ENCODE results near the gene OLFM4. TPM values are rescaled to one million over a fixed set of nuclear protein-coding genes. Genes with fewer than 3 reads are reported as not detected.

The OLFM4 gene
- total and polyA plus RNA-seq, 10 of the 15 experiments (the other 5 are each of a cell fraction or from before 2014, with no cell fraction given) = 0.03 to 0.27 (median 0.11) TPM; not detected in 6

DNA sequence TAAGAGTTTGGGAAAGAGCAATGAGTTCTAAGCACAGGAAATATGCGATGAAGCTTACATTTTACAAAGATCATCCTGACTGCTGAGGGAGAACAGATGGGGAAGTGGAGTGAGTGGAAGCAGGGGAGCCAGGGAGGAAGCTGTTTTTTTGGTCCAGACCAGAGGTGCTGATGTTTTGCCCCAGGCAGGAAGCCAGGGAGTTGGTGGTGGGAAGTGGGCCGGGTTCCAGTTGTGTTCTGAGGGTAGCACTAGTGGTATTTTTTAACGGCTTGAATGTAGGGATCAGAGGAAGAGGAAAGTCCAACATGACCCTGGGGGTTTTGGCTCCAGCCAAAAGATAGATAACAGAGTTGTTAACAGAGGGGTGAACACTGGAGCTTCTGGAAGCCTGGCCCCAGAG is 20.7 kb upstream of the OLFM4 start (continued):
- TF ChIP-seq, protein P1, sequence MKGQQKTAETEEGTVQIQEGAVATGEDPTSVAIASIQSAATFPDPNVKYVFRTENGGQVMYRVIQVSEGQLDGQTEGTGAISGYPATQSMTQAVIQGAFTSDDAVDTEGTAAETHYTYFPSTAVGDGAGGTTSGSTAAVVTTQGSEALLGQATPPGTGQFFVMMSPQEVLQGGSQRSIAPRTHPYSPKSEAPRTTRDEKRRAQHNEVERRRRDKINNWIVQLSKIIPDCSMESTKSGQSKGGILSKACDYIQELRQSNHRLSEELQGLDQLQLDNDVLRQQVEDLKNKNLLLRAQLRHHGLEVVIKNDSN (IDR thresholded peaks at IDR 0.05; ENCODE audit: borderline replicate concordance, extremely low read length, insufficient read depth, low read depth, low read length) = no peak
- TF ChIP-seq, protein P2, sequence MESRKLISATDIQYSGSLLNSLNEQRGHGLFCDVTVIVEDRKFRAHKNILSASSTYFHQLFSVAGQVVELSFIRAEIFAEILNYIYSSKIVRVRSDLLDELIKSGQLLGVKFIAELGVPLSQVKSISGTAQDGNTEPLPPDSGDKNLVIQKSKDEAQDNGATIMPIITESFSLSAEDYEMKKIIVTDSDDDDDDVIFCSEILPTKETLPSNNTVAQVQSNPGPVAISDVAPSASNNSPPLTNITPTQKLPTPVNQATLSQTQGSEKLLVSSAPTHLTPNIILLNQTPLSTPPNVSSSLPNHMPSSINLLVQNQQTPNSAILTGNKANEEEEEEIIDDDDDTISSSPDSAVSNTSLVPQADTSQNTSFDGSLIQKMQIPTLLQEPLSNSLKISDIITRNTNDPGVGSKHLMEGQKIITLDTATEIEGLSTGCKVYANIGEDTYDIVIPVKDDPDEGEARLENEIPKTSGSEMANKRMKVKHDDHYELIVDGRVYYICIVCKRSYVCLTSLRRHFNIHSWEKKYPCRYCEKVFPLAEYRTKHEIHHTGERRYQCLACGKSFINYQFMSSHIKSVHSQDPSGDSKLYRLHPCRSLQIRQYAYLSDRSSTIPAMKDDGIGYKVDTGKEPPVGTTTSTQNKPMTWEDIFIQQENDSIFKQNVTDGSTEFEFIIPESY (IDR thresholded peaks at IDR 0.05) = no peak
- TF ChIP-seq JUNB (IDR thresholded peaks at IDR 0.05) (no peak), TCF12 (IDR thresholded peaks at IDR 0.05; ENCODE audit: low read depth, low read length) (no peak), EP300 (IDR thresholded peaks at IDR 0.05; ENCODE audit: borderline replicate concordance in 1 of 2, control insufficient read depth in 1 of 2, low read depth in 2 of 2, low read length in 2 of 2) (no peak)

DNA sequence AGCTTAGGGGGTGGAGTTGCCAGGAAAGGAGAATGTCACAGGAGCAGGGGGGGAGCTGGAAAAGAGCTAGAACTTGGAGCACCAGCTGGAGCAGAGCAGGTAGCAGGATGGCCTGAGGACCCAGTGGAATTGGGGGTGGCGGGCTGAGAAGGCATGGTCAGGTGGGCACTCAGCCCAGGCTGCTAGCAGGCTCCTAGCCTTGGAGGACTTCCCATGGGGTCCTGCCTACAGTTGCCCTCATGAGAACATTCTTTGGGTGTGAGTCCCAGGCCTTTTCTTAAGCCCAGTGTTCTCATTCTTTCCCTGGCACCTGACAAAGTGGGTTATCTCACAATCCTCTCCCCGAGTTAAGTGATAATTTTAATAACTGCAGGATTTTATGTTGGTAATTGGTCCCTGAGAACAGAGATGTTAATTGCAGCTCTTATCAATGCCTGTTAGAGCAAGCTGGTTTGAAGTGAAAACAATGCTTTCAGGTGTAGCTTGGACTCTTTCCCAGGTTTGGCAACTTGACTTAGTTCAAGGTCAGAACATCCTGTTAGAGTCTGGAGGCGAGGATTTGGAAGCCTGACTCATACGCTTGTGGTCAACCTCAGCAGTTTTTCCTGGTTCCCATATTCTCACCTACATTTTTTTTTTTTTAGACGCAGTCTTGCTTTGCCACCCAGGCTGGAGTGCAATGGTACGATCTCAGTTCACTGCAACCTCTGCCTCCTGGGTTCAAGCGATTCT is 18.1 kb upstream of the OLFM4 start:
- H3K27me3 ChIP-seq (replicated peaks in 1 of 2; ENCODE audit: control insufficient read depth in 2 of 2, insufficient read depth in 2 of 2, low read length in 1 of 2) = no peaks in the 10 kb centered on the region
- ChIA-PET RAD21 (ENCODE audit: unreplicated experiment) (no interaction called here), POLR2A (interaction anchor here (0.5 kb wide), 1 partner anchor 210 kb away, joined by 4 read pairs; no protein-coding TSS in a partner anchor), SMC1A (ENCODE audit: uncharacterized antibody, unreplicated experiment) (no interaction called here), CTCF (interaction anchor here (0.6 to 1.5 kb wide), 2 partner anchors 42 to 1264 kb away, joined by 5 read pairs; no protein-coding TSS in a partner anchor)
- WGBS (ENCODE audit: insufficient coverage, insufficient replicate concordance, low lambda C conversion rate, missing lambda C conversion rate) = 15% methylated on average over 6 of the region's 7 CpGs
- no peak overlapping the region for H3K9ac ChIP-seq (ENCODE audit: control insufficient read depth, insufficient read depth, low read length)
- H3K9me3 ChIP-seq (replicated peaks; ENCODE audit: control insufficient read depth, insufficient read depth, low read length) = no peaks in the 10 kb centered on the region
- H3K36me3 ChIP-seq (ENCODE audit: control insufficient read depth in 2 of 2, insufficient read depth in 2 of 2, low read length in 1 of 2) = no peaks in the 10 kb centered on the region
- no peaks in the 10 kb centered on the region for H4K20me1 ChIP-seq (ENCODE audit: control insufficient read depth, insufficient read depth)
- no peaks in the 10 kb centered on the region for H3K4me1 ChIP-seq (ENCODE audit: control insufficient read depth, insufficient read depth, low read length)
- in situ Hi-C loops (cut with MboI) (no loop called here), intact Hi-C loops (cut with micrococcal nuclease; ENCODE audit: unreplicated experiment) (no loop called here)
- no peak overlapping the region for H3K4me3 ChIP-seq
- no peaks in the 10 kb centered on the region for H3K79me2 ChIP-seq (ENCODE audit: control insufficient read depth, insufficient read depth, low read length)
- BruUV-seq (replicated peaks) = no TSS peak
- FAIRE-seq (no peak), ATAC-seq (no peak), DNase-seq (ENCODE audit: low read depth, low spot score) (no peak)
- H2AFZ ChIP-seq (ENCODE audit: control insufficient read depth, low read depth, low read length) = no peak overlapping the region
- no peak overlapping the region for H3K27ac ChIP-seq (ENCODE audit: control insufficient read depth, insufficient read depth)
- H3K4me2 ChIP-seq (ENCODE audit: control insufficient read depth, insufficient read depth) = no peak overlapping the region
- TF ChIP-seq, protein P3, sequence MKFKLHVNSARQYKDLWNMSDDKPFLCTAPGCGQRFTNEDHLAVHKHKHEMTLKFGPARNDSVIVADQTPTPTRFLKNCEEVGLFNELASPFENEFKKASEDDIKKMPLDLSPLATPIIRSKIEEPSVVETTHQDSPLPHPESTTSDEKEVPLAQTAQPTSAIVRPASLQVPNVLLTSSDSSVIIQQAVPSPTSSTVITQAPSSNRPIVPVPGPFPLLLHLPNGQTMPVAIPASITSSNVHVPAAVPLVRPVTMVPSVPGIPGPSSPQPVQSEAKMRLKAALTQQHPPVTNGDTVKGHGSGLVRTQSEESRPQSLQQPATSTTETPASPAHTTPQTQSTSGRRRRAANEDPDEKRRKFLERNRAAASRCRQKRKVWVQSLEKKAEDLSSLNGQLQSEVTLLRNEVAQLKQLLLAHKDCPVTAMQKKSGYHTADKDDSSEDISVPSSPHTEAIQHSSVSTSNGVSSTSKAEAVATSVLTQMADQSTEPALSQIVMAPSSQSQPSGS (IDR thresholded peaks at IDR 0.05; ENCODE audit: low read length) = no peak
- TF ChIP-seq HCFC1 (IDR thresholded peaks at IDR 0.05; ENCODE audit: low read length) (no peak), BRCA1 (IDR thresholded peaks at IDR 0.05; ENCODE audit: low read depth, low read length) (no peak), MTA2 (IDR thresholded peaks at IDR 0.05; ENCODE audit: low read depth) (no peak), RCOR1 (conservative IDR thresholded peaks at IDR 0.05; ENCODE audit: low read depth, low read length) (no peak), SMARCA5 (IDR thresholded peaks at IDR 0.05) (no peak)
- TF ChIP-seq, protein P4, sequence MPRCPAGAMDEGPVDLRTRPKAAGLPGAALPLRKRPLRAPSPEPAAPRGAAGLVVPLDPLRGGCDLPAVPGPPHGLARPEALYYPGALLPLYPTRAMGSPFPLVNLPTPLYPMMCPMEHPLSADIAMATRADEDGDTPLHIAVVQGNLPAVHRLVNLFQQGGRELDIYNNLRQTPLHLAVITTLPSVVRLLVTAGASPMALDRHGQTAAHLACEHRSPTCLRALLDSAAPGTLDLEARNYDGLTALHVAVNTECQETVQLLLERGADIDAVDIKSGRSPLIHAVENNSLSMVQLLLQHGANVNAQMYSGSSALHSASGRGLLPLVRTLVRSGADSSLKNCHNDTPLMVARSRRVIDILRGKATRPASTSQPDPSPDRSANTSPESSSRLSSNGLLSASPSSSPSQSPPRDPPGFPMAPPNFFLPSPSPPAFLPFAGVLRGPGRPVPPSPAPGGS (IDR thresholded peaks at IDR 0.05; ENCODE audit: borderline replicate concordance, insufficient read depth, low read depth, low read length, poor library complexity, severe bottlenecking) = no peak
- TF ChIP-seq, protein P5, sequence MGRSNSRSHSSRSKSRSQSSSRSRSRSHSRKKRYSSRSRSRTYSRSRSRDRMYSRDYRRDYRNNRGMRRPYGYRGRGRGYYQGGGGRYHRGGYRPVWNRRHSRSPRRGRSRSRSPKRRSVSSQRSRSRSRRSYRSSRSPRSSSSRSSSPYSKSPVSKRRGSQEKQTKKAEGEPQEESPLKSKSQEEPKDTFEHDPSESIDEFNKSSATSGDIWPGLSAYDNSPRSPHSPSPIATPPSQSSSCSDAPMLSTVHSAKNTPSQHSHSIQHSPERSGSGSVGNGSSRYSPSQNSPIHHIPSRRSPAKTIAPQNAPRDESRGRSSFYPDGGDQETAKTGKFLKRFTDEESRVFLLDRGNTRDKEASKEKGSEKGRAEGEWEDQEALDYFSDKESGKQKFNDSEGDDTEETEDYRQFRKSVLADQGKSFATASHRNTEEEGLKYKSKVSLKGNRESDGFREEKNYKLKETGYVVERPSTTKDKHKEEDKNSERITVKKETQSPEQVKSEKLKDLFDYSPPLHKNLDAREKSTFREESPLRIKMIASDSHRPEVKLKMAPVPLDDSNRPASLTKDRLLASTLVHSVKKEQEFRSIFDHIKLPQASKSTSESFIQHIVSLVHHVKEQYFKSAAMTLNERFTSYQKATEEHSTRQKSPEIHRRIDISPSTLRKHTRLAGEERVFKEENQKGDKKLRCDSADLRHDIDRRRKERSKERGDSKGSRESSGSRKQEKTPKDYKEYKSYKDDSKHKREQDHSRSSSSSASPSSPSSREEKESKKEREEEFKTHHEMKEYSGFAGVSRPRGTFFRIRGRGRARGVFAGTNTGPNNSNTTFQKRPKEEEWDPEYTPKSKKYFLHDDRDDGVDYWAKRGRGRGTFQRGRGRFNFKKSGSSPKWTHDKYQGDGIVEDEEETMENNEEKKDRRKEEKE (IDR thresholded peaks at IDR 0.05) = no peak

All from GM12878 (cell line).